Measurements from ENCODE around the gene RSPH10B2. TPM values are rescaled to one million over a fixed set of nuclear protein-coding genes. Genes with fewer than 3 reads are reported as not detected.

The RSPH10B2 gene
- total and polyA plus RNA-seq, 2 experiments from 2014 or later = 0.29 to 1.1 TPM

GRCh38 chr7:6705959-6706665 is 47.8 kb upstream of the RSPH10B2 start (continued):
- no peak for TF ChIP-seq ZNF462 (CRISPR knock-in tag; IDR thresholded peaks at IDR 0.05)
- no peak for TF ChIP-seq ZNF331 (CRISPR knock-in tag; IDR thresholded peaks at IDR 0.05; ENCODE audit: low read depth)
- TF ChIP-seq EZH2 (IDR thresholded peaks at IDR 0.05; ENCODE audit: low read depth, unreplicated experiment) = no peak
- TF ChIP-seq ETS1 (IDR thresholded peaks at IDR 0.05) = no peak

GRCh38 chr7:6706666-6707407 is 47.1 kb upstream of the RSPH10B2 start, which contains the start of gene ZNF12:
TSS of gene ZNF12 (minus strand) at chr7:6706947. CDS start at chr7:6705173, 1,774 bp downstream.
- ATAC-seq = peak; percentile 95
- H3K27me3 Mint-ChIP-seq (ENCODE audit: insufficient read depth, low read depth, poor library complexity) = peaks cover 15% of the 10 kb centered on the region
- Histone ChIP-seq H3K4me1 (ENCODE audit: insufficient read depth) (peaks cover 11% of the 10 kb centered on the region; the same call in 1 of the 2 replicates), H3K27ac (ENCODE audit: low read depth) (peak within 1 kb of the TSS; percentile 81; the same call in 1 of the 2 replicates), H3K36me3 (ENCODE audit: insufficient read depth) (peaks cover 6% of the 10 kb centered on the region; the same call in 1 of the 2 replicates), H3K27me3 (ENCODE audit: insufficient read depth) (no peaks in the 10 kb centered on the region), H3F3A (replicated peaks; ENCODE audit: low read depth) (0 out of 2 replicates have a peak, but pooled peaks cover 2% of the 10 kb centered on the region), H3K4me3 (peak within 1 kb of the TSS; percentile 85), H3K9me2 (ENCODE audit: insufficient read depth) (peaks cover 24% of the 10 kb centered on the region), H3K4me2 (peak within 1 kb of the TSS; percentile 98), H3K79me2 (replicated peaks; ENCODE audit: insufficient read depth) (peaks cover 37% of the 10 kb centered on the region), H2AFZ (peak within 1 kb of the TSS; percentile 92), H4K20me1 (replicated peaks; ENCODE audit: insufficient read depth) (peaks cover 4% of the 10 kb centered on the region; the same call in 1 of the 2 replicates)
- peak; percentile 97 for DNase-seq (ENCODE audit: low spot score)
- peaks cover 54% of the 10 kb centered on the region for H3K9me3 Mint-ChIP-seq
- H3K36me3 Mint-ChIP-seq (ENCODE audit: low read depth) = peaks cover 40% of the 10 kb centered on the region
- peaks cover 10% of the 10 kb centered on the region for H3K4me1 Mint-ChIP-seq
- peak within 1 kb of the TSS; percentile 85 for H3K4me3 Mint-ChIP-seq
- peak within 1 kb of the TSS; percentile 81 for H3K27ac Mint-ChIP-seq
- TF ChIP-seq POLR2AphosphoS5 (IDR thresholded peaks at IDR 0.05; ENCODE audit: low read depth) (peak; percentile 90), ETS1 (IDR thresholded peaks at IDR 0.05) (peak; percentile 58; the same call in 1 of the 2 replicates), ZNF114 (CRISPR knock-in tag; IDR thresholded peaks at IDR 0.05) (no peak), JUNB (IDR thresholded peaks at IDR 0.05; ENCODE audit: unreplicated experiment) (peak; percentile 67)

All from GM23338 (cell line).